Parathyroid adenoma (tissue), 2 donors: ENCODE measurements around the gene TMEM208.

Experiments used
- H2AFZ ChIP-seq: fragments of 300-600 bp; sonication (generic); one replicate; pipeline ENCODE4 v1.7.0; 2017; ENCODE audit warnings: antibody characterized with exemption, mild to moderate bottlenecking
- H3K27ac ChIP-seq: fragments of 300-600 bp; sonication (generic); one replicate; pipeline ENCODE4 v1.7.0; 2017
- H3K27me3 ChIP-seq: fragments of 300-600 bp; sonication (generic); one replicate; pipeline ENCODE4 v1.7.0; 2017; ENCODE audit warnings: low read length; ENCODE audit not compliant: control insufficient read depth, insufficient read depth
- H3K36me3 ChIP-seq: fragments of 300-600 bp; sonication (generic); one replicate; pipeline ENCODE4 v1.7.0; 2017; ENCODE audit warnings: low read length; ENCODE audit not compliant: control insufficient read depth, insufficient read depth
- H3K4me1 ChIP-seq: fragments of 300-600 bp; sonication (generic); one replicate; pipeline ENCODE4 v1.7.0; 2017; ENCODE audit warnings: control low read depth
- H3K4me2 ChIP-seq: fragments of 300-600 bp; sonication (generic); one replicate; pipeline ENCODE4 v1.7.0; 2017; ENCODE audit warnings: low read length
- H3K4me3 ChIP-seq: fragments of 300-600 bp; sonication (generic); one replicate; pipeline ENCODE4 v1.7.0; 2017; ENCODE audit warnings: low read depth, low read length
- H3K79me2 ChIP-seq: fragments of 300-600 bp; sonication (generic); one replicate; pipeline ENCODE4 v1.7.0; 2017; ENCODE audit warnings: control low read depth
- H3K9ac ChIP-seq: fragments of 300-600 bp; sonication (generic); one replicate; pipeline ENCODE4 v1.7.0; 2017; ENCODE audit warnings: mild to moderate bottlenecking
- H3K9me3 ChIP-seq: fragments of 300-600 bp; sonication (generic); one replicate; pipeline ENCODE4 v1.7.0; 2017; ENCODE audit warnings: low read length; ENCODE audit not compliant: control insufficient read depth
- TF ChIP-seq, protein P1 (sequence below): fragments of 300-600 bp; sonication (generic); IDR thresholded peaks from one replicate; pipeline ENCODE4 v1.7.0; 2017; ENCODE audit warnings: antibody characterized with exemption, mild to moderate bottlenecking
- donor health status: primary hyperparathyroidism.

Gene TMEM208

DNA sequence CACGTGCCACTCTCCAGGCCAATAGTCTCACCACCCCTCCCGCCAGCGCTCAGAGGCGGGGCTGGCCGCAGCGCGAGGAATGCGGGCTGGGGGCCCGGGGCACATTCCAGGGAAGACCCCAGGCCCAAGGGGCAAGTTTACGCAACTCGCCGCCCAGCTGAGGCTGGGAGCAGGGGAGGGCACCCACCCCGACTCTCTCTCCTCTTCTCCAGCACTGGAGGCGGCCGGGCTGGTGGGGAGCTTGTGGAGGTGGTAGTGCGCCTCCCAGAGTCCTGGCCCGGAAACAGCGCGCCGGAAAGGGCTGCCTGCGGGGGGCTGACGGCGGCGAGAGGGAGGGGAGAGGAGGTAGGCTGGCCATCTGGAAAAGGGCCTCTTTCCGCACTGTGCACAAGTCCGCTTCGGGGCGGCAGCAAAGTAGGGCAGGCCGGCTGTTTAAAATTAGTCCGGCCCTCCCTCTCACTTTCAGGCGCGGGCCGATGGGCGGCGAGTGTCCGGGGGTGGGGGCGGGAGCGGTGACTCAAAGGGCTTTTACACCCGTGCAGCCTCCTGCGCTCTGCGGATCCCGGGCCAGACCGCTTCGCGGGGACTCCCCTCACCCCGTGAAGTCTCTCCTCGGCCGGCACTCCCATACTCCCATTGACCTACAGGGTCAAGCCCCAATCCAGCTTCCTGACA lies 19.3 kb downstream of the TMEM208 start:
- H3K79me2 ChIP-seq = peaks cover 2% of the 10 kb centered on the region
- H3K4me1 ChIP-seq = peaks cover 8% of the 10 kb centered on the region
- H3K27ac ChIP-seq = peak overlapping the region; percentile 79
- H3K4me3 ChIP-seq = peak overlapping the region; percentile 67
- H3K36me3 ChIP-seq = no peaks in the 10 kb centered on the region
- peak overlapping the region; percentile 89 for H3K4me2 ChIP-seq
- no peak overlapping the region for H3K9ac ChIP-seq
- no peaks in the 10 kb centered on the region for H3K27me3 ChIP-seq
- no peaks in the 10 kb centered on the region for H3K9me3 ChIP-seq
- peak overlapping the region; percentile 77 for H2AFZ ChIP-seq
- TF ChIP-seq, protein P1, sequence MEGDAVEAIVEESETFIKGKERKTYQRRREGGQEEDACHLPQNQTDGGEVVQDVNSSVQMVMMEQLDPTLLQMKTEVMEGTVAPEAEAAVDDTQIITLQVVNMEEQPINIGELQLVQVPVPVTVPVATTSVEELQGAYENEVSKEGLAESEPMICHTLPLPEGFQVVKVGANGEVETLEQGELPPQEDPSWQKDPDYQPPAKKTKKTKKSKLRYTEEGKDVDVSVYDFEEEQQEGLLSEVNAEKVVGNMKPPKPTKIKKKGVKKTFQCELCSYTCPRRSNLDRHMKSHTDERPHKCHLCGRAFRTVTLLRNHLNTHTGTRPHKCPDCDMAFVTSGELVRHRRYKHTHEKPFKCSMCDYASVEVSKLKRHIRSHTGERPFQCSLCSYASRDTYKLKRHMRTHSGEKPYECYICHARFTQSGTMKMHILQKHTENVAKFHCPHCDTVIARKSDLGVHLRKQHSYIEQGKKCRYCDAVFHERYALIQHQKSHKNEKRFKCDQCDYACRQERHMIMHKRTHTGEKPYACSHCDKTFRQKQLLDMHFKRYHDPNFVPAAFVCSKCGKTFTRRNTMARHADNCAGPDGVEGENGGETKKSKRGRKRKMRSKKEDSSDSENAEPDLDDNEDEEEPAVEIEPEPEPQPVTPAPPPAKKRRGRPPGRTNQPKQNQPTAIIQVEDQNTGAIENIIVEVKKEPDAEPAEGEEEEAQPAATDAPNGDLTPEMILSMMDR = peak; percentile 23

DNA sequence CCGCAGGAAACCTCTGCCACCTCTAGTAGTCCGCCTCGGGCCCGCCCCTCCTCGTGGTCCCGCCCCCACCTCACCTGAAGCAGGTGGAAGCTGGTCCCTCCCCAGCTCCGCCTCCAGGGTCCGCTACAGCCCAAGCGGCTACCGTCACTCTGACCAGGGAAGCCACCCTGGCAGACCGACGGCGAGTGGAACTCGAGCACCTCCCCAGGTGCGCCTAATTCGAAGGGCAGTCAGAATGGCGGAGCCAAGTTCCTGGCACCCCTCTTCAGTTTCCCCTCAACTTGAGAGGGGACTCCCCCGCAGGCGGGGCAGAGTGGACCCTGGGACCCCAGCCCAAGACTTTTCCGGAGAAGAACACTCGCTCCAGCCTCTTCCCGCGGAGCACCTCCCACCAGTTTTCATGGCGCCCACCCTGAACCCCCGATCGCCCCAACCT lies 19.8 kb downstream of the TMEM208 start:
- TF ChIP-seq, protein P1 = peak; percentile 32
- Histone ChIP-seq H3K4me3 (peak overlapping the region; percentile 67), H3K79me2 (peaks cover under 1% of the 10 kb centered on the region), H2AFZ (peak overlapping the region; percentile 77), H3K9ac (peak overlapping the region; percentile 4), H3K27me3 (no peaks in the 10 kb centered on the region), H3K9me3 (no peaks in the 10 kb centered on the region), H3K4me2 (peak overlapping the region; percentile 89), H3K4me1 (peaks cover 8% of the 10 kb centered on the region), H3K36me3 (no peaks in the 10 kb centered on the region), H3K27ac (peak overlapping the region; percentile 79)

DNA sequence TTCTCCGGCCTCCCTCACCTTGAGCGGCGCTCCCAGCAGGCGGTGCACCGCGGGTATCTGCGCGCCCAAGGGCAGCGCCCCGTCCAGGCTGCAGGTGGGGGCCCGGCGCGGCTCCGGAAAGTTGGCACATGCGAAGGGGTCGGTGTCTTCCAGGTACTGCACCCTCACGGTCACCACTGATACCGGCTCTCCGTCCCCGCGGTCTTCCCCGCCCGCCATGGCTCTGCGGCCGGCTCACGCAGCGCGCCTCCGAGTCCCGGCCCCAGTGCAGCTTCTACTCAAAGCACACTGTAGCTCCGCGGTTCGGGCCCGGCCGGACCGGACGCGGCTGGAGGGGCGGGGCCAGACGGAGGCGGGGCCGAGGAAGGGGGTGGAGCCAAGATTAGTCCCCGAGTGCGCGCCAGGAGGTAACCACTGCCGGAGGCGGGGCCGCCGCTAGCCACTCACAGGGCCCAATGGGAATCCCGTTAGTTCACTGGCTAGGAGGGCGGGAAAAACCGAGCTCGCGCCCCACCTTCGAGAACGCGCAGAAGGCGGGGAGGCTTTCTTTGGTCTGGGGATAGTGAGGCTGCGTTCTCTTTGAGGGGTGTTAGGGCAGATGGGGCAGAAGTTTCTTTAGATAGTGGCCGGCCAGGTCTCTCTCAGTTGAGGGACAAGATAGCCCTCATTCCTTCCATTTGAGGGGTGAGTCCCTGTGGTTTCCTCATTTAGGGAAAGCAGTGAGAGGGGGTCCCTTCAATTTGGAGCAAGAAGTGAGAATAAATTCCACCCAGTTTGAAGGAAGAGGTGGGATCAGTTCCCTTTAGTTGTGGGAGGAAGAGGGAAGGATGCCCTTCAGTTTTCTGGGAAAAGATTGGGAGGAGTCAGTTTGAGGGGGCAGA lies 20.5 kb downstream of the TMEM208 start, which contains the start of gene FHOD1:
Gene FHOD1 (minus strand): TSS at position 290 of the 881 bp plus-strand sequence. CDS start 71 bp downstream, at position 219.
- Histone ChIP-seq H3K36me3 (no peaks in the 10 kb centered on the region), H3K9ac (peak within 1 kb of the TSS; percentile 4), H3K4me1 (peaks cover 8% of the 10 kb centered on the region), H3K79me2 (no peaks in the 10 kb centered on the region), H3K9me3 (no peaks in the 10 kb centered on the region), H3K4me3 (peak within 1 kb of the TSS; percentile 67), H3K4me2 (peak within 1 kb of the TSS; percentile 89), H3K27me3 (no peaks in the 10 kb centered on the region), H3K27ac (peak within 1 kb of the TSS; percentile 79), H2AFZ (peak within 1 kb of the TSS; percentile 77)
- TF ChIP-seq, protein P1 = no peak

DNA sequence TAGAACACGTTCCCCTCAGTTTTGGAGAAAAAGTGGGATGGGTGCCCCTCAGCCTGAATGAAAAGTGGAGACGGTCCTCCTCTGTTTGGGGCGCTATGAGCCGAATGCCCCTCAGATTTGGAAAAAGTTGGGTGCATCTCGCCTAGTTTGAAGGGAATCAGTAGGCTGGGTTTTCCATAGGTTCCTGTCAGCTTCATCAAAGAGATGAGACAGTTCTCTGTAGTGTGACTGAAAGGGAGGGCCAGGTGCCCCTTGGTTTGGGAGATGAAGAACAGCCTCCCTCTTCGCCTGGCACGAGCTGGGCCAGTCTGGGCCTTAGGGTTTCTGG lies 21.1 kb downstream of the TMEM208 start:
- Histone ChIP-seq H3K27ac (no peak overlapping the region), H3K9ac (no peak overlapping the region), H2AFZ (peak overlapping the region; percentile 77), H3K9me3 (no peaks in the 10 kb centered on the region), H3K36me3 (no peaks in the 10 kb centered on the region), H3K79me2 (no peaks in the 10 kb centered on the region), H3K4me2 (peak overlapping the region; percentile 89), H3K4me3 (peak overlapping the region; percentile 67), H3K27me3 (no peaks in the 10 kb centered on the region), H3K4me1 (peaks cover 8% of the 10 kb centered on the region)
- TF ChIP-seq, protein P1 = no peak
